K562 (cell line): ENCODE results near the gene CD82. TPM values are rescaled to one million over a fixed set of nuclear protein-coding genes. Genes with fewer than 3 reads are reported as not detected.

ENCODE experiments used
- ATAC-seq: fragments of 200-7000 bp; cut with Tn5 transposase; 3 replicates; pipeline ENCODE4 v1.9.1; 2020; ENCODE audit warnings: moderate library complexity
- BruUV-seq: library from RNA; stranded (reverse); fragments of 400-500 nt; replicated peaks from 2 replicates; lab custom pipeline; 2021; lab: Mats Ljungman, UMichigan
- CTCF ChIA-PET: fragments of 300-600 bp; formaldehyde crosslinking; extraction: SDS; loops from one replicate; lab custom pipeline; 2021; ENCODE audit warnings: low intra/inter-chr PET ratio; lab: Yijun Ruan, JAX
- POLR2A ChIA-PET: fragments of 300-600, 350-650 bp; sonication (Branson Sonifier 250); formaldehyde crosslinking; extraction: SDS; loops from one replicate; lab custom pipeline; 2021; ENCODE audit warnings: antibody characterized with exemption, inconsistent platforms; lab: Yijun Ruan, JAX
- DNase-seq, 4 experiments: peaks; one replicate each; pipeline versions ENCODE4 v3.0.0 to v3.0.0-alpha.2; 2011 to 2018; ENCODE audit warnings: low spot score in 3 of 4, mixed read lengths in 3 of 4; ENCODE audit errors: extremely low read depth in 1 of 4
- FAIRE-seq: peaks from 2 replicates; lab custom pipeline; 2011; peaks lifted over from hg19 to GRCh38; lab: Jason Lieb, UNC
- H2AFZ ChIP-seq: 2 replicates; pipeline ENCODE4 v1.6.0; 2011; ENCODE audit warnings: low read depth, low read length, control low read depth, inconsistent platforms
- H3K27ac ChIP-seq: fragments of 200-600 bp; 3 replicates; pipeline ENCODE4 v1.8.0; 2011; ENCODE audit warnings: low read depth, mild to moderate bottlenecking, control low read depth, inconsistent platforms, low read length, moderate library complexity, mixed read lengths; ENCODE audit errors: extremely low read depth
- H3K27me3 ChIP-seq, 2 experiments: fragments of 300-600 bp in 1 of 2; 2 replicates in 1 of 2; 3 replicates in 1 of 2; pipeline versions ENCODE4 v1.6.0 to v1.8.0; 2011; ENCODE audit warnings: inconsistent platforms in 2 of 2, low read length in 2 of 2, mild to moderate bottlenecking in 1 of 2, mixed read lengths in 1 of 2, moderate library complexity in 1 of 2; ENCODE audit not compliant: control insufficient read depth in 2 of 2, insufficient read depth in 2 of 2
- H3K36me3 ChIP-seq: fragments of 300-600 bp; 3 replicates; pipeline ENCODE4 v1.8.0; 2011; ENCODE audit warnings: mild to moderate bottlenecking, low read length, inconsistent platforms; ENCODE audit not compliant: control insufficient read depth, insufficient read depth
- H3K4me1 ChIP-seq, 2 experiments: fragments of 200-600 bp in 1 of 2; replicated peaks in 1 of 2; 2 replicates in 1 of 2; 3 replicates in 1 of 2; pipeline versions ENCODE4 v1.5.1 to v1.8.0; 2011; ENCODE audit warnings: inconsistent platforms in 2 of 2, low read length in 2 of 2, mild to moderate bottlenecking in 1 of 2, mixed read lengths in 1 of 2, moderate library complexity in 1 of 2; ENCODE audit not compliant: control insufficient read depth in 2 of 2, insufficient read depth in 2 of 2
- H3K4me2 ChIP-seq: 2 replicates; pipeline ENCODE4 v1.6.1; 2011; ENCODE audit warnings: low read length, control low read depth, inconsistent platforms, mixed read lengths; ENCODE audit not compliant: insufficient read depth
- H3K4me3 ChIP-seq: fragments of 200-600 bp; sonication (generic), shearing (Covaris generic); 2 replicates; pipeline ENCODE4 v1.5.1; 2016; ENCODE audit warnings: control low read depth, inconsistent platforms
- H3K79me2 ChIP-seq: fragments of 200-600 bp; 3 replicates; pipeline ENCODE4 v1.8.0; 2011; ENCODE audit warnings: low read length, inconsistent platforms; ENCODE audit not compliant: control insufficient read depth, insufficient read depth
- H3K9ac ChIP-seq, 2 experiments: 2 replicates each; pipeline versions ENCODE4 v1.6.0 to v1.6.1; 2011; ENCODE audit warnings: low read depth in 2 of 2, low read length in 2 of 2, control low read depth in 1 of 2, inconsistent platforms in 1 of 2, mild to moderate bottlenecking in 1 of 2, mixed read lengths in 1 of 2; ENCODE audit not compliant: insufficient read depth in 1 of 2
- H3K9me1 ChIP-seq: one replicate; pipeline ENCODE4 v1.6.0; 2011; ENCODE audit warnings: inconsistent platforms, mild to moderate bottlenecking, low read length, moderate library complexity; ENCODE audit not compliant: control insufficient read depth, insufficient read depth
- H3K9me3 ChIP-seq: replicated peaks from 2 replicates; pipeline ENCODE4 v1.5.1; 2011; ENCODE audit warnings: low read depth, low read length, inconsistent platforms; ENCODE audit not compliant: control insufficient read depth, insufficient read depth
- H4K20me1 ChIP-seq: replicated peaks from 2 replicates; pipeline ENCODE4 v1.6.1; 2011; ENCODE audit warnings: low read length, inconsistent platforms, mixed read lengths; ENCODE audit not compliant: control insufficient read depth, insufficient read depth
- ARID3B ChIP-seq: fragments of 250-450 bp; sonication (Bioruptor Pico); IDR thresholded peaks from 2 replicates; pipeline ENCODE4 v1.4.0; 2020; ENCODE audit warnings: borderline replicate concordance
- BDP1 ChIP-seq: IDR thresholded peaks from 3 replicates; pipeline ENCODE4 v1.6.1; 2011; ENCODE audit not compliant: insufficient read length, insufficient read depth
- BRD4 ChIP-seq: fragments of 200-600 bp; sonication (generic); IDR thresholded peaks from 2 replicates; pipeline ENCODE4 v1.6.1; 2017; ENCODE audit warnings: inconsistent platforms
- CHAMP1 ChIP-seq: fragments of 450-650 bp; IDR thresholded peaks from 2 replicates; pipeline ENCODE4 v1.6.1; 2016; ENCODE audit warnings: mild to moderate bottlenecking
- CTBP1 ChIP-seq: fragments of 450-650 bp; IDR thresholded peaks from 2 replicates; pipeline ENCODE4 v1.6.1; 2016; ENCODE audit warnings: borderline replicate concordance
- ELF2 ChIP-seq: fragments of 250-450 bp; sonication (Bioruptor Pico); IDR thresholded peaks from 2 replicates; pipeline ENCODE4 v1.5.0; 2021; ENCODE audit warnings: mild to moderate bottlenecking
- HES1 ChIP-seq: fragments of 450-650 bp; IDR thresholded peaks from 2 replicates; pipeline ENCODE4 v1.6.1; 2016; ENCODE audit warnings: low read depth, mild to moderate bottlenecking, moderate library complexity
- HINFP ChIP-seq: fragments of 450-650 bp; conservative IDR thresholded peaks from 2 replicates; pipeline ENCODE4 v1.6.1; 2016; ENCODE audit warnings: missing genetic modification characterization, low read depth, mild to moderate bottlenecking, control low read depth, missing compliant biosample characterization
- KDM4B ChIP-seq, 2 experiments: fragments of 450-650 bp in 1 of 2; sonication (generic) in 1 of 2; IDR thresholded peaks; 2 replicates each; pipeline ENCODE4 v1.6.1; 2016 to 2017; ENCODE audit warnings: borderline replicate concordance in 2 of 2, antibody characterized with exemption in 1 of 2, low read depth in 1 of 2, mild to moderate bottlenecking in 1 of 2
- MAFK ChIP-seq: IDR thresholded peaks from 2 replicates; pipeline ENCODE4 v1.6.1; 2011; ENCODE audit warnings: low read length, improper control_type of control experiment
- POLR2AphosphoS5 ChIP-seq: IDR thresholded peaks from 2 replicates; pipeline ENCODE4 v1.6.1; 2011; ENCODE audit warnings: mild to moderate bottlenecking, low read depth, low read length, moderate library complexity; ENCODE audit not compliant: control insufficient read depth, insufficient read depth
- RNF2 ChIP-seq: sonication (generic); IDR thresholded peaks from 2 replicates; pipeline ENCODE4 v1.6.1; 2016
- SAP30 ChIP-seq: fragments of 200-600 bp; sonication (generic); IDR thresholded peaks from 2 replicates; pipeline ENCODE4 v1.6.1; 2012; ENCODE audit warnings: borderline replicate concordance, low read depth, mild to moderate bottlenecking, moderate library complexity, low read length, control low read depth, inconsistent platforms; ENCODE audit not compliant: insufficient read depth, poor library complexity, severe bottlenecking
- TEAD2 ChIP-seq: fragments of 450-650 bp; IDR thresholded peaks from 2 replicates; pipeline ENCODE4 v1.6.1; 2016; ENCODE audit warnings: missing genetic modification characterization, control low read depth, missing compliant biosample characterization
- ZNF395 ChIP-seq: fragments of 200-800 bp; sonication (Bioruptor generic); IDR thresholded peaks from 2 replicates; pipeline ENCODE4 v1.6.1; 2017; ENCODE audit warnings: missing genetic modification characterization, missing compliant biosample characterization
- WGBS: fragments of 100-300 bp; shearing (Covaris generic); methylation state at CpG from one replicate; pipeline ENCODE4 v1.1.6; 2016; ENCODE audit warnings: low coverage, mixed read lengths; ENCODE audit not compliant: insufficient coverage; ENCODE audit errors: missing lambda C conversion rate; 5-methylcytosine and 5-hydroxymethylcytosine counted together
- in situ Hi-C: fragments of 300-500 bp; cut with MboI; formaldehyde crosslinking; loops from 4 replicates; pipeline ENCODE4 v1.15.0; 2018; ENCODE audit warnings: inconsistent platforms, mixed read lengths
- intact Hi-C: fragments of 100-400 bp; cut with micrococcal nuclease; formaldehyde crosslinking; loops from 2 replicates; pipeline ENCODE4 v1.14.2; 2022
- polyA plus RNA-seq, 8 experiments: library from polyadenylated mRNA; depleted of rRNA in 4 of 8; stranded (reverse) in 5 of 8; unstranded in 3 of 8; fragments of >200 nt; fragmentation: Nextera tagmentation in 2 of 8; fragmentation: Illumina TruSeq in 1 of 8; extraction: Ambion mirVana in 2 of 8; extraction: Trizol in 1 of 8; gene quantifications; 2 replicates each; pipeline versions ENCODE4 v1.2.1 to v1.2.3, GENCODE V29; 2011 to 2014; ENCODE audit warnings: inconsistent platforms in 1 of 8, missing spikeins in 1 of 8
- total RNA-seq, 7 experiments: library from RNA; depleted of rRNA in 6 of 7; stranded (reverse); fragments of >200 nt in 6 of 7; fragmentation: Illumina TruSeq in 2 of 7; extraction: Trizol in 2 of 7; gene quantifications; 2 replicates each; pipeline versions ENCODE4 v1.2.1 to v1.2.3, GENCODE V29; 2011 to 2021; ENCODE audit warnings: low replicate concordance in 1 of 7

CD82 gene
- total and polyA plus RNA-seq, 9 of the 15 experiments (the other 6 are each of a cell fraction or from before 2014, with no cell fraction given) = 0.27 to 9.4 (median 3.0) TPM

- no TSS peak for BruUV-seq
- Histone ChIP-seq H3K4me3 (no peak overlapping the region), H3K79me2 (no peaks in the 10 kb centered on the region), H3K27ac (no peak overlapping the region), H3K4me1 (peaks cover 15 to 18% of the 10 kb centered on the region in 2 experiments), H2AFZ (no peak overlapping the region), H3K9me3 (no peaks in the 10 kb centered on the region), H4K20me1 (no peaks in the 10 kb centered on the region), H3K9me1 (no peaks in the 10 kb centered on the region), H3K4me2 (no peak overlapping the region), H3K27me3 (no peaks in the 10 kb centered on the region), H3K36me3 (no peaks in the 10 kb centered on the region), H3K9ac (no peak overlapping the region)
- TF ChIP-seq HINFP (tag) (no peak), SAP30 (no peak), KDM4B (IDR thresholded peaks at IDR 0.05; ENCODE audit: borderline replicate concordance in 2 of 2, low read depth in 1 of 2) (no peak), CHAMP1 (no peak), HES1 (no peak), BDP1 (no peak), ELF2 (CRISPR knock-in tag) (no peak), ARID3B (no peak), ZNF395 (no peak), TEAD2 (tag) (no peak), BRD4 (no peak), RNF2 (no peak), CTBP1 (no peak), MAFK (no peak), POLR2AphosphoS5 (no peak)
- intact Hi-C loops = no loop called here
- DNase-seq = no peak
- 44% methylated on average over 4 of the region's 4 CpGs for WGBS
- CTCF ChIA-PET = no interaction called here
- no peak for ATAC-seq
- in situ Hi-C loops = no loop called here
- FAIRE-seq = no peak
- POLR2A ChIA-PET = interaction anchor here (0.6 kb wide), 1 partner anchor 355 kb away, joined by 3 read pairs; no protein-coding TSS in a partner anchor
These were observed 11.2 kb downstream of the CD82 start for GRCh38 chr11:44576656-44577055.
